RWPE2 (cell line): ENCODE results near the gene JMJD8.

Source experiments
- ATAC-seq: fragments of 200-7000 bp; cut with Tn5 transposase; 3 replicates; pipeline ENCODE4 v1.9.1; 2021; ENCODE audit warnings: low read depth
- DNase-seq: peaks from one replicate; pipeline ENCODE4 v3.0.0-alpha.2; 2020; ENCODE audit warnings: low spot score
- H3K27ac ChIP-seq: fragments of 450-650 bp; 2 replicates; pipeline ENCODE4 v1.5.1; 2017; ENCODE audit warnings: mild to moderate bottlenecking; ENCODE audit not compliant: poor library complexity, severe bottlenecking
- H3K27me3 ChIP-seq: fragments of 250-450 bp; sonication (Bioruptor Pico); 2 replicates; pipeline ENCODE4 v1.5.1; 2021; ENCODE audit warnings: mild to moderate bottlenecking, moderate library complexity; ENCODE audit not compliant: insufficient read depth, poor library complexity, severe bottlenecking
- H3K36me3 ChIP-seq: fragments of 250-450 bp; sonication (Bioruptor Pico); 2 replicates; pipeline ENCODE4 v1.5.1; 2020; ENCODE audit warnings: low read depth, mild to moderate bottlenecking, moderate library complexity
- H3K4me1 ChIP-seq: fragments of 250-450 bp; sonication (Bioruptor Pico); 2 replicates; pipeline ENCODE4 v1.5.1; 2021; ENCODE audit warnings: mild to moderate bottlenecking, moderate library complexity; ENCODE audit not compliant: insufficient read depth, poor library complexity, severe bottlenecking
- H3K4me3 ChIP-seq: fragments of 250-450 bp; sonication (Bioruptor Pico); 2 replicates; pipeline ENCODE4 v1.5.1; 2021; ENCODE audit warnings: mild to moderate bottlenecking, moderate library complexity; ENCODE audit not compliant: severe bottlenecking
- H3K9me3 ChIP-seq: fragments of 250-450 bp; sonication (Bioruptor Pico); 2 replicates; pipeline ENCODE4 v1.5.1; 2021; ENCODE audit warnings: mild to moderate bottlenecking, moderate library complexity; ENCODE audit not compliant: severe bottlenecking
- TF ChIP-seq, protein P1 (sequence below): fragments of 450-650 bp; IDR thresholded peaks from one replicate; pipeline ENCODE4 v1.5.1; 2017; ENCODE audit warnings: mild to moderate bottlenecking, moderate library complexity; ENCODE audit not compliant: poor library complexity, severe bottlenecking

Gene JMJD8

DNA sequence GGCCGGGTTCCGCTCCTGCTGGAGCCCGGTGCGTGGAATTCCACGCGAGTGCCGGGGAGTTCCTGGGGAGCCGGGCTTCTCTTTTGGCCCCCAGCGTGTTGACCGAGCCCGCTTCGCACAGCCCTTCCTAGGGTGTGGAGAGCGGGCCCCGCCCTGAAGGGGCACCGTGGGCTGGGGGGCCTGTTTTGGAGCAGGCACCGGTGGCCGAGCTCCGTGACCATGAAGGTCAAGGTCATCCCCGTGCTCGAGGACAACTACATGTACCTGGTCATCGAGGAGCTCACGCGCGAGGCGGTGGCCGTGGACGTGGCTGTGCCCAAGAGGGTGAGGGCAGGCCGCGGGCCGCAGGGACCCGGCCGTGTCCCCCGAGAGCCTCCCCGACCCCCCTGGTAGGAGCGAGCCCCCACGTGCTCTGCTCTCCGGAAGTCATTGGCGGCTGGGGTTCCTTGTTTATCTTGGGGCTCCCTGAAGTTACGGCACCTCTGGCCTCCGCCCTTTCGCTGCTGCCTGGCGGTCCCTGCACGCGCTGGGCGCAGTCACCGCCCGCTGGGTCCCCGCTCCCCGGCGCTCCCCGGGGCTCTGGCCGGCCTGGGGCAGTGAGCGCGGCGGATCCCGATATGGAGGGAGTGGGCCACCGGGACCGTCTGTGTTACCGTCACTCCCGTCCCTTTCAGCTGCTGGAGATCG is 43.3 kb upstream of the JMJD8 start:
- no peaks in the 10 kb centered on the region for H3K27me3 ChIP-seq
- DNase-seq (no peak), ATAC-seq (no peak)
- H3K27ac ChIP-seq: peak overlapping the region; percentile 64
- H3K4me1 ChIP-seq: no peaks in the 10 kb centered on the region
- TF ChIP-seq, protein P1, sequence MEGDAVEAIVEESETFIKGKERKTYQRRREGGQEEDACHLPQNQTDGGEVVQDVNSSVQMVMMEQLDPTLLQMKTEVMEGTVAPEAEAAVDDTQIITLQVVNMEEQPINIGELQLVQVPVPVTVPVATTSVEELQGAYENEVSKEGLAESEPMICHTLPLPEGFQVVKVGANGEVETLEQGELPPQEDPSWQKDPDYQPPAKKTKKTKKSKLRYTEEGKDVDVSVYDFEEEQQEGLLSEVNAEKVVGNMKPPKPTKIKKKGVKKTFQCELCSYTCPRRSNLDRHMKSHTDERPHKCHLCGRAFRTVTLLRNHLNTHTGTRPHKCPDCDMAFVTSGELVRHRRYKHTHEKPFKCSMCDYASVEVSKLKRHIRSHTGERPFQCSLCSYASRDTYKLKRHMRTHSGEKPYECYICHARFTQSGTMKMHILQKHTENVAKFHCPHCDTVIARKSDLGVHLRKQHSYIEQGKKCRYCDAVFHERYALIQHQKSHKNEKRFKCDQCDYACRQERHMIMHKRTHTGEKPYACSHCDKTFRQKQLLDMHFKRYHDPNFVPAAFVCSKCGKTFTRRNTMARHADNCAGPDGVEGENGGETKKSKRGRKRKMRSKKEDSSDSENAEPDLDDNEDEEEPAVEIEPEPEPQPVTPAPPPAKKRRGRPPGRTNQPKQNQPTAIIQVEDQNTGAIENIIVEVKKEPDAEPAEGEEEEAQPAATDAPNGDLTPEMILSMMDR: no peak
- peak overlapping the region; percentile 43 for H3K4me3 ChIP-seq
- no peaks in the 10 kb centered on the region for H3K9me3 ChIP-seq
- H3K36me3 ChIP-seq: 0 out of 2 replicates have a peak, but pooled peaks cover 4% of the 10 kb centered on the region

DNA sequence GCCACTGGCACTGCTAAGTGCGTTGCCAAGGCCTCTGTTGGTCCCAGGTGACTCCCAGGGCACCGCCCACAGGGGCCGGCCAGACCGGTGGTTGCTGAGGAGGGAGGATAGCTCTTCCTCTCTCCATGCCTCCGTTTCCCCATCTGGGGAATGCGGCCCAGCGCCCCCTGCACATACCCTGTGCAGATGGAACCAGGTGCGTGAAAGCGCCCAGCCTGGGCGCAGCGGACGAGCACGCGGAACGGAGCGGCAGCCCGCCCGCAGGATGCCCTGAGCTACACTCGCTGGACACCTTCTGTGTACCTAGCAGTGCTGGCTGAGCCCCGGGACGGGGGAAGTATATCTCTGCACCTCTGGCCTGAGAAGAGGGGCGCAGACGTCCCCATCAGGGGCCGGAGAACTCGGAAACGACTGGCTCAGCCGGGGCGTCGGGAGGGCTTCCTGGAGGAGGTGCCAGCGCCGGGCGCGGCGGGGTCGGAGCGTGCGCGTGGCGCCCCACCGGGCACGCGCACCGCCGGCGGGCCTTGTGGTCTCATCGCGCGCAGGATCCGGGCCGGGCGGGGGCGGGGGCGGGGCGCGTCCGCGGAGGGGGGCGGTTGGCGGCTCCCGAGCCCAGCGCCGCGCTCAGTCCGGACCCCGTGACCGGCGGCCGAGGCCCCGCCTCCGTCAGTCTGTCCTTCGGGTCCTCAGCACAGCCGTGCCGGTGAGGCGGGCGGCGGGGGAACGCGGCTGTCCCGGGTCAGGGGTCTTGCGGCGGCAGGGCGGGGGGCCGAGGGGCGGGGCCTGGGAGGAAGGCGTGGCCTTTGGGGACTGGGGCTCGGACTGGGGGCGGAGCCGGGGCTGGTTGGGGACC is 42.5 kb upstream of the JMJD8 start, which contains the start of the genes CCDC78 and HAGHL:
TSS of gene CCDC78 (minus strand) at position 6 of the 853 bp plus-strand sequence. CDS start 76 bp downstream, outside the sequence.
TSS of gene HAGHL (plus strand) at position 669 of the 853 bp plus-strand sequence. CDS start 404 bp downstream, outside the sequence.
- DNase-seq (no peak), ATAC-seq (peak; percentile 12)
- Histone ChIP-seq H3K36me3 (no peaks in the 10 kb centered on the region), H3K4me3 (peak within 1 kb of the TSS; percentile 43), H3K4me1 (no peaks in the 10 kb centered on the region), H3K9me3 (no peaks in the 10 kb centered on the region), H3K27ac (peak within 1 kb of the TSS; percentile 64), H3K27me3 (no peaks in the 10 kb centered on the region)
- TF ChIP-seq, protein P1: no peak

DNA sequence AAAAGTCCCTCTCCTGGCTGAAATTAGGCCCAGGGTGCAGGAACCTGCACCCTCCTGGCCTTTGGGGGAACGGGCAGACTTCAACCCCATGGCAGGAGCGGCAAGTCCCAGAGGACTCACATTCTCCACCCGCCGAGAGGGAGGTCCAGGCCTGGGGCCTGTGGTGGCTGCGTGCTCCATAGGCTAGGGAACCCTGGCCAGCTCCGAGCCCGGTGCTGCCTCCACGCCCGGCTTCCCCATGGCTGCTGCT is 42.0 kb upstream of the JMJD8 start:
- Histone ChIP-seq H3K27ac (peak overlapping the region; percentile 64), H3K36me3 (no peaks in the 10 kb centered on the region), H3K4me3 (peak overlapping the region; percentile 43), H3K9me3 (no peaks in the 10 kb centered on the region), H3K4me1 (no peaks in the 10 kb centered on the region), H3K27me3 (no peaks in the 10 kb centered on the region)
- TF ChIP-seq, protein P1: no peak
- ATAC-seq (no peak), DNase-seq (no peak)

DNA sequence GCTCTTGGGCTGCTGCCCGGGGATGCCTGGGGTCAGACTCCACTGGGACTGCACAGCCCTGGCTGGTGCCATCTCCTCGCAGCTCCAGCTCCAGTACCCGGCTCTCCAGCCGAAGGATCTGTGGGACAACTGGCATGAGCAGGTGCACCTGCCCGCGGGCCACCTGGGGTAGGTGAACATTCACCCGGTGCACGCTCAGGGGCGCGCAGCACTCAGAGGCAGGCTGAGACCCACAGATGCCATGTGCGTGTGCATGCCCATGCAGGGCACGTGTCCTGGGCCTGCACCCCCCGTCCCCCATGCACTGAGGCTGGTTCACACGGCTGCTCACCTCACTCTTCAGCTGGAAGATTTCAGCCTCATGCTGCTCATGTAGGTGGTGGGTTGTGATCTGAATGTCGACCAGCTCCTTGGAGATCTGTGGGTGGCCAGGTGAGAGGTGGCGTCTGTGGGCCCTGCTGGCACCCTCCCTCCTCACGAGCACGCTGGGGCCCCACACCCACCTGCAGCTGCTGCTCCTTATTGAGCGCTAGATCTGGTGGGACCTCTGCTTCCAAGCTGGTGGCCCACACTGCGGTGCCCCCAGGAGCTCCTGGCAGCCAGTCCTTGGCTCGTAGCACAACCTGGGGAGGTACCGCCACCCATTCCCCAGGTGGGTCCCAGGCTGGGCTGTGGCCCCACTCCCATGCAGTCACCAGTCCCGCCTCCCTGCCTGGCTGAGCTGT is 41.5 kb upstream of the JMJD8 start:
- Histone ChIP-seq H3K27me3 (no peaks in the 10 kb centered on the region), H3K4me1 (no peaks in the 10 kb centered on the region), H3K27ac (no peak overlapping the region), H3K9me3 (no peaks in the 10 kb centered on the region), H3K36me3 (no peaks in the 10 kb centered on the region), H3K4me3 (no peak overlapping the region)
- DNase-seq: no peak
- ATAC-seq: no peak
- TF ChIP-seq, protein P1: no peak
